SK-N-SH (cell line): ENCODE measurements around the gene NALCN. TPM values are rescaled to one million over a fixed set of nuclear protein-coding genes. Genes with fewer than 3 reads are reported as not detected.

ENCODE experiments used
- CTCF ChIA-PET: fragments of 300-600, 350-600 bp; formaldehyde crosslinking; extraction: SDS; loops from one replicate; lab custom pipeline; 2021; lab: Yijun Ruan, JAX
- POLR2A ChIA-PET: fragments of 350-600 bp; sonication (Branson Sonifier 250); formaldehyde crosslinking; extraction: SDS; loops from one replicate; lab custom pipeline; 2020; ENCODE audit warnings: antibody characterized with exemption, inconsistent platforms; lab: Yijun Ruan, JAX
- DNase-seq: peaks from one replicate; pipeline ENCODE4 v3.0.0; 2012
- H2AFZ ChIP-seq: fragments of 200-600 bp; sonication (generic); 2 replicates; pipeline ENCODE4 v1.8.1; 2016; ENCODE audit warnings: antibody characterized with exemption, mild to moderate bottlenecking, low read depth
- H3F3A ChIP-seq: fragments of 200-600 bp; sonication (generic); replicated peaks from 2 replicates; pipeline ENCODE3; 2016; ENCODE audit warnings: antibody characterized with exemption, mild to moderate bottlenecking; ENCODE audit not compliant: insufficient read depth
- H3K27ac ChIP-seq, 2 experiments: fragments of 200-500 bp in 1 of 2; fragments of 200-600 bp in 1 of 2; sonication (Bioruptor generic) in 1 of 2; sonication (generic), shearing (Covaris generic) in 1 of 2; 2 replicates each; pipeline versions ENCODE4 v1.5.1 to v1.6.1; 2014 to 2016; ENCODE audit warnings: low read depth in 2 of 2, inconsistent platforms in 1 of 2, low read length in 1 of 2, mild to moderate bottlenecking in 1 of 2, mixed read lengths in 1 of 2
- H3K27me3 ChIP-seq: fragments of 200-600 bp; sonication (generic), shearing (Covaris generic); 2 replicates; pipeline ENCODE4 v1.6.1; 2016; ENCODE audit warnings: mixed run types; ENCODE audit not compliant: insufficient read depth
- H3K36me3 ChIP-seq, 2 experiments: fragments of 200-500 bp in 1 of 2; fragments of 200-600 bp in 1 of 2; sonication (Bioruptor generic) in 1 of 2; sonication (generic) in 1 of 2; replicated peaks in 1 of 2; 2 replicates each; pipeline versions ENCODE3 to v1.5.1; 2014 to 2016; ENCODE audit warnings: low read length in 1 of 2, mild to moderate bottlenecking in 1 of 2; ENCODE audit not compliant: insufficient read depth in 2 of 2, control insufficient read depth in 1 of 2
- H3K4me1 ChIP-seq, 2 experiments: fragments of 200-500 bp in 1 of 2; fragments of 200-600 bp in 1 of 2; sonication (Bioruptor generic) in 1 of 2; sonication (generic), shearing (Covaris generic) in 1 of 2; 2 replicates each; pipeline versions ENCODE4 v1.5.1 to v1.6.1; 2014 to 2016; ENCODE audit warnings: low read depth in 1 of 2, low read length in 1 of 2, mixed run types in 1 of 2; ENCODE audit not compliant: insufficient read depth in 2 of 2, control insufficient read depth in 1 of 2
- H3K4me2 ChIP-seq: fragments of 200-600 bp; sonication (generic), shearing (Covaris generic); 2 replicates; pipeline ENCODE4 v1.6.1; 2017; ENCODE audit warnings: mixed run types
- H3K4me3 ChIP-seq, 2 experiments: fragments of 200-500 bp in 1 of 2; fragments of 200-600 bp in 1 of 2; sonication (Bioruptor generic) in 1 of 2; sonication (generic), shearing (Covaris generic) in 1 of 2; 2 replicates each; pipeline versions ENCODE4 v1.5.1 to v1.8.1; 2014 to 2016; ENCODE audit warnings: low read depth in 2 of 2, inconsistent platforms in 1 of 2, low read length in 1 of 2, mild to moderate bottlenecking in 1 of 2, mixed read lengths in 1 of 2, moderate library complexity in 1 of 2
- H3K79me2 ChIP-seq: fragments of 200-600 bp; sonication (generic); 2 replicates; pipeline ENCODE4 v1.8.1; 2017; ENCODE audit warnings: mild to moderate bottlenecking; ENCODE audit not compliant: insufficient read depth
- H3K9ac ChIP-seq: fragments of 200-600 bp; sonication (generic); 2 replicates; pipeline ENCODE4 v1.6.1; 2017; ENCODE audit warnings: mixed run types
- H3K9me2 ChIP-seq: fragments of 200-600 bp; sonication (generic); 2 replicates; pipeline ENCODE4 v1.6.1; 2017; ENCODE audit warnings: mixed run types
- H3K9me3 ChIP-seq: fragments of 200-600 bp; sonication (generic); 2 replicates; pipeline ENCODE4 v1.6.1; 2017; ENCODE audit warnings: mixed run types, mild to moderate bottlenecking, moderate library complexity
- H4K20me1 ChIP-seq: fragments of 200-600 bp; sonication (generic); 2 replicates; pipeline ENCODE4 v1.6.1; 2017; ENCODE audit warnings: mild to moderate bottlenecking, mixed run types; ENCODE audit not compliant: insufficient read depth
- CHD2 ChIP-seq: fragments of 150-350 bp; IDR thresholded peaks from 2 replicates; pipeline ENCODE4 v1.6.1; 2018; ENCODE audit warnings: low read length; ENCODE audit not compliant: partially characterized antibody
- CTCF ChIP-seq: fragments of 200-600 bp; sonication (generic); IDR thresholded peaks from 2 replicates; pipeline ENCODE4 v1.6.1; 2017; ENCODE audit warnings: antibody characterized with exemption, mild to moderate bottlenecking, moderate library complexity
- FOXM1 ChIP-seq: IDR thresholded peaks from 2 replicates; pipeline ENCODE4 v1.4.0; 2012; ENCODE audit warnings: low read depth, mild to moderate bottlenecking
- GATA2 ChIP-seq: sonication (generic); formaldehyde crosslinking; IDR thresholded peaks from 2 replicates; pipeline ENCODE4 v1.5.0; 2020; ENCODE audit warnings: mild to moderate bottlenecking, missing genetic modification reagents
- IRF3 ChIP-seq: fragments of 150-350 bp; IDR thresholded peaks from 2 replicates; pipeline ENCODE4 v1.6.1; 2016; ENCODE audit warnings: mild to moderate bottlenecking, low read depth, low read length
- NFIC ChIP-seq: IDR thresholded peaks from 2 replicates; pipeline ENCODE4 v1.4.0; 2012; ENCODE audit warnings: borderline replicate concordance
- POLR2AphosphoS5 ChIP-seq: IDR thresholded peaks from 2 replicates; pipeline ENCODE4 v1.6.1; 2012; ENCODE audit warnings: low read depth, low read length
- RFX5 ChIP-seq: IDR thresholded peaks from 2 replicates; pipeline ENCODE4 v1.6.1; 2012; ENCODE audit warnings: mild to moderate bottlenecking, improper control_type of control experiment, low read length
- SMC3 ChIP-seq: IDR thresholded peaks from 2 replicates; pipeline ENCODE4 v1.6.1; 2012; ENCODE audit warnings: low read depth, low read length, improper control_type of control experiment
- TAF1 ChIP-seq: IDR thresholded peaks from 2 replicates; pipeline ENCODE4 v1.6.1; 2012; ENCODE audit warnings: low read depth, mild to moderate bottlenecking, low read length, moderate library complexity, borderline replicate concordance
- WGBS: methylation state at CpG from one replicate; pipeline ENCODE4 v1.1.6; 2017; ENCODE audit warnings: low lambda C conversion rate; 5-methylcytosine and 5-hydroxymethylcytosine counted together
- polyA plus RNA-seq, 3 experiments: library from polyadenylated mRNA; depleted of rRNA; stranded (reverse); fragments of >200 nt; gene quantifications; 2 replicates each; pipeline ENCODE4 v1.2.3, GENCODE V29; 2012

Gene NALCN
- polyA plus RNA-seq, 1 of the 3 experiments (the other 2 are of a cell fraction) = 3.0 TPM

- DNase-seq = no peak
- Histone ChIP-seq H3K9me2 (no peaks in the 10 kb centered on the region), H3K4me3 (no peak overlapping the region), H3K9ac (no peak overlapping the region), H3K79me2 (no peaks in the 10 kb centered on the region), H3F3A (no peaks in the 10 kb centered on the region), H3K27me3 (no peaks in the 10 kb centered on the region), H3K4me1 (no peaks in the 10 kb centered on the region), H3K9me3 (no peaks in the 10 kb centered on the region), H4K20me1 (no peaks in the 10 kb centered on the region), H2AFZ (no peak overlapping the region), H3K4me2 (no peak overlapping the region), H3K36me3 (no peaks in the 10 kb centered on the region), H3K27ac (no peak overlapping the region)
- ChIA-PET CTCF (no interaction called here), POLR2A (no interaction called here)
- 37% methylated on average over 5 of the region's 5 CpGs for WGBS
- TF ChIP-seq CTCF = no peak
- no peak for TF ChIP-seq CHD2
- no peak for TF ChIP-seq RFX5
- TF ChIP-seq FOXM1 = no peak
- TF ChIP-seq NFIC = no peak
Measured at GRCh38 chr13:101053301-101054093, 362.8 kb downstream of the NALCN start.

- no peak overlapping the region for H2AFZ ChIP-seq
Measured at GRCh38 chr13:101049166-101049850, 367.0 kb downstream of the NALCN start.

More at GRCh38 chr13:101049166-101049850, 367.0 kb downstream of the NALCN start:
- Histone ChIP-seq H3K4me3 (no peak overlapping the region), H3K27me3 (no peaks in the 10 kb centered on the region), H4K20me1 (no peaks in the 10 kb centered on the region), H3K36me3 (no peaks in the 10 kb centered on the region), H3K4me1 (no peaks in the 10 kb centered on the region; a peak in 1 of 4 replicates), H3K4me2 (no peak overlapping the region), H3K9me2 (no peaks in the 10 kb centered on the region), H3K27ac (no peak overlapping the region), H3K9me3 (no peaks in the 10 kb centered on the region), H3K79me2 (no peaks in the 10 kb centered on the region), H3F3A (no peaks in the 10 kb centered on the region), H3K9ac (no peak overlapping the region)
- WGBS = 34% methylated on average over 6 of the region's 6 CpGs
- ChIA-PET CTCF (no interaction called here), POLR2A (no interaction called here)
- DNase-seq = no peak
- TF ChIP-seq SMC3 (no peak), RFX5 (no peak), TAF1 (no peak), POLR2AphosphoS5 (no peak), IRF3 (no peak), GATA2 (no peak), FOXM1 (no peak)
